Measurements from ENCODE around the gene PTPRK. TPM values are rescaled to one million over a fixed set of nuclear protein-coding genes. Genes with fewer than 3 reads are reported as not detected.

Gene PTPRK
- total and polyA plus RNA-seq, 2 of the 8 experiments (the other 6 are each of a cell fraction or from before 2014, with no cell fraction given): 11.4 to 47.3 TPM

GRCh38 chr6:128414943-128415342, 105.5 kb downstream of the PTPRK start:
- Histone ChIP-seq H3K4me3 (ENCODE audit: extremely low read depth in 1 of 4, insufficient read depth in 2 of 4, low read depth in 3 of 4, low read length in 4 of 4) (no peak overlapping the region), H3K27me3 (replicated peaks in 1 of 4; ENCODE audit: control insufficient read depth in 3 of 4, extremely low read depth in 1 of 4, insufficient read depth in 3 of 4, low read length in 3 of 4) (no peaks in the 10 kb centered on the region), H3K14ac (ENCODE audit: insufficient read length) (no peak overlapping the region), H2BK20ac (ENCODE audit: low read length) (no peak overlapping the region), H3K4me2 (ENCODE audit: insufficient read depth in 1 of 2, low read depth in 2 of 2, low read length in 2 of 2) (no peak overlapping the region), H3K23me2 (ENCODE audit: low read depth, low read length) (no peaks in the 10 kb centered on the region), H3K27ac (ENCODE audit: low read depth, low read length) (no peak overlapping the region), H2BK120ac (replicated peaks; ENCODE audit: low read depth, low read length) (no peak overlapping the region), H3K79me2 (ENCODE audit: control insufficient read depth in 1 of 2, insufficient read depth in 2 of 2, low read length in 2 of 2) (peaks cover 0 to 21% of the 10 kb centered on the region in 2 experiments; a peak in 2 of 4 replicates), H3K9ac (replicated peaks in 1 of 4; ENCODE audit: extremely low read depth in 1 of 4, low read depth in 3 of 4, low read length in 3 of 4) (no peak overlapping the region), H3K4me1 (replicated peaks in 1 of 4; ENCODE audit: control insufficient read depth in 3 of 4, insufficient read depth in 4 of 4, low read length in 3 of 4) (peaks cover 0 to 5% (median 0%) of the 10 kb centered on the region in 4 experiments; a peak in 3 of 7 replicates), H3K36me3 (ENCODE audit: control insufficient read depth in 2 of 4, insufficient read depth in 4 of 4, low read length in 3 of 4) (no peaks in the 10 kb centered on the region), H4K20me1 (replicated peaks in 1 of 2; ENCODE audit: control insufficient read depth in 1 of 2, insufficient read depth in 2 of 2, low read length in 2 of 2) (no peaks in the 10 kb centered on the region), H2BK5ac (ENCODE audit: low read depth, low read length) (no peak overlapping the region), H4K91ac (replicated peaks; ENCODE audit: insufficient read length, low read length) (no peak overlapping the region), H3K56ac (replicated peaks; ENCODE audit: insufficient read length, low read depth, low read length) (no peak overlapping the region), H3K9me3 (ENCODE audit: insufficient read depth in 2 of 2, low read depth in 1 of 2, low read length in 1 of 2) (no peaks in the 10 kb centered on the region; a peak in 1 of 4 replicates), H2AFZ (ENCODE audit: low read length) (no peak overlapping the region), H3K79me1 (ENCODE audit: low read depth, low read length) (no peaks in the 10 kb centered on the region; the same call in 1 of the 2 replicates), H2AK5ac (ENCODE audit: low read depth, low read length) (no peak overlapping the region), H3K18ac (ENCODE audit: extremely low read depth, low read length) (no peak overlapping the region), H3K4ac (replicated peaks; ENCODE audit: insufficient read length, low read depth, low read length) (no peak overlapping the region), H3K23ac (ENCODE audit: insufficient read length) (no peak overlapping the region), H2BK12ac (ENCODE audit: low read depth, low read length) (no peak overlapping the region), H4K8ac (ENCODE audit: extremely low read depth, insufficient read depth, low read length) (no peak overlapping the region), H4K5ac (ENCODE audit: insufficient read length, low read depth, low read length) (no peak overlapping the region), H2BK15ac (ENCODE audit: low read length) (no peak overlapping the region)
- ChIA-PET CTCF (ENCODE audit: partially characterized antibody) (interaction anchor here (0.6 kb wide), 1 partner anchor 83 kb away, joined by 3 read pairs; no protein-coding TSS in a partner anchor), POLR2A (ENCODE audit: partially characterized antibody) (no interaction called here)
- 97% methylated on average over 6 of the region's 6 CpGs; no CpG with 5 or more reads in 1 of the 2 experiments for WGBS, 2 experiments (ENCODE audit: extremely low coverage in 1 of 2, insufficient coverage in 1 of 2, insufficient read length in 1 of 2, insufficient replicate concordance in 2 of 2, low coverage in 1 of 2, low lambda C conversion rate in 2 of 2, missing lambda C conversion rate in 1 of 2)
- TF ChIP-seq SRF (IDR thresholded peaks at IDR 0.05; ENCODE audit: low read depth, low read length) (no peak), GABPA (IDR thresholded peaks at IDR 0.05; ENCODE audit: borderline replicate concordance, insufficient read depth, low read length) (no peak), SP1 (IDR thresholded peaks at IDR 0.05; ENCODE audit: low read depth, low read length) (no peak), RFX5 (IDR thresholded peaks at IDR 0.05; ENCODE audit: borderline replicate concordance, low read depth, low read length) (no peak), MAFK (IDR thresholded peaks at IDR 0.05; ENCODE audit: low read depth, low read length) (no peak)
- TF ChIP-seq, protein P1, sequence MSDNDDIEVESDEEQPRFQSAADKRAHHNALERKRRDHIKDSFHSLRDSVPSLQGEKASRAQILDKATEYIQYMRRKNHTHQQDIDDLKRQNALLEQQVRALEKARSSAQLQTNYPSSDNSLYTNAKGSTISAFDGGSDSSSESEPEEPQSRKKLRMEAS (IDR thresholded peaks at IDR 0.05): no peak
- no peak for DNase-seq (ENCODE audit: low read depth in 1 of 2, low spot score in 2 of 2)
- no peak for FAIRE-seq
